ENCODE measurements around the gene IGFL2. TPM values are rescaled to one million over a fixed set of nuclear protein-coding genes. Genes with fewer than 3 reads are reported as not detected.

IGFL2 gene
- total RNA-seq, 1 donor from 2014 or later = not detected

GRCh38 chr19:46173886-46174480 is 25.9 kb downstream of the IGFL2 start:
- no peak overlapping the region for H3K27ac Mint-ChIP-seq (ENCODE audit: unreplicated experiment)
- DNase-seq (ENCODE audit: extremely low spot score, unreplicated experiment) = peak; percentile 51
- no peaks in the 10 kb centered on the region for H3K36me3 Mint-ChIP-seq (ENCODE audit: unreplicated experiment)
- H3K27me3 Mint-ChIP-seq (ENCODE audit: unreplicated experiment) = peaks cover 80% of the 10 kb centered on the region
- TF ChIP-seq, protein P1, sequence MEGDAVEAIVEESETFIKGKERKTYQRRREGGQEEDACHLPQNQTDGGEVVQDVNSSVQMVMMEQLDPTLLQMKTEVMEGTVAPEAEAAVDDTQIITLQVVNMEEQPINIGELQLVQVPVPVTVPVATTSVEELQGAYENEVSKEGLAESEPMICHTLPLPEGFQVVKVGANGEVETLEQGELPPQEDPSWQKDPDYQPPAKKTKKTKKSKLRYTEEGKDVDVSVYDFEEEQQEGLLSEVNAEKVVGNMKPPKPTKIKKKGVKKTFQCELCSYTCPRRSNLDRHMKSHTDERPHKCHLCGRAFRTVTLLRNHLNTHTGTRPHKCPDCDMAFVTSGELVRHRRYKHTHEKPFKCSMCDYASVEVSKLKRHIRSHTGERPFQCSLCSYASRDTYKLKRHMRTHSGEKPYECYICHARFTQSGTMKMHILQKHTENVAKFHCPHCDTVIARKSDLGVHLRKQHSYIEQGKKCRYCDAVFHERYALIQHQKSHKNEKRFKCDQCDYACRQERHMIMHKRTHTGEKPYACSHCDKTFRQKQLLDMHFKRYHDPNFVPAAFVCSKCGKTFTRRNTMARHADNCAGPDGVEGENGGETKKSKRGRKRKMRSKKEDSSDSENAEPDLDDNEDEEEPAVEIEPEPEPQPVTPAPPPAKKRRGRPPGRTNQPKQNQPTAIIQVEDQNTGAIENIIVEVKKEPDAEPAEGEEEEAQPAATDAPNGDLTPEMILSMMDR (IDR thresholded peaks at IDR 0.05) = no peak
- H3K4me3 Mint-ChIP-seq (ENCODE audit: unreplicated experiment) = no peak overlapping the region
- H3K4me1 Mint-ChIP-seq (ENCODE audit: unreplicated experiment) = no peaks in the 10 kb centered on the region
- H3K9me3 Mint-ChIP-seq (ENCODE audit: unreplicated experiment) = no peaks in the 10 kb centered on the region

- Mint-ChIP-seq H3K36me3 (ENCODE audit: unreplicated experiment) (no peaks in the 10 kb centered on the region), H3K27me3 (ENCODE audit: unreplicated experiment) (peaks cover 69% of the 10 kb centered on the region), H3K27ac (ENCODE audit: unreplicated experiment) (no peak overlapping the region), H3K4me3 (ENCODE audit: unreplicated experiment) (no peak overlapping the region), H3K4me1 (ENCODE audit: unreplicated experiment) (no peaks in the 10 kb centered on the region), H3K9me3 (ENCODE audit: unreplicated experiment) (no peaks in the 10 kb centered on the region)
- peak; percentile 62 for DNase-seq (ENCODE audit: extremely low spot score, unreplicated experiment)
- TF ChIP-seq, protein P1 (IDR thresholded peaks at IDR 0.05) = no peak
Measured at GRCh38 chr19:46176116-46176860, 28.2 kb downstream of the IGFL2 start.

DNA sequence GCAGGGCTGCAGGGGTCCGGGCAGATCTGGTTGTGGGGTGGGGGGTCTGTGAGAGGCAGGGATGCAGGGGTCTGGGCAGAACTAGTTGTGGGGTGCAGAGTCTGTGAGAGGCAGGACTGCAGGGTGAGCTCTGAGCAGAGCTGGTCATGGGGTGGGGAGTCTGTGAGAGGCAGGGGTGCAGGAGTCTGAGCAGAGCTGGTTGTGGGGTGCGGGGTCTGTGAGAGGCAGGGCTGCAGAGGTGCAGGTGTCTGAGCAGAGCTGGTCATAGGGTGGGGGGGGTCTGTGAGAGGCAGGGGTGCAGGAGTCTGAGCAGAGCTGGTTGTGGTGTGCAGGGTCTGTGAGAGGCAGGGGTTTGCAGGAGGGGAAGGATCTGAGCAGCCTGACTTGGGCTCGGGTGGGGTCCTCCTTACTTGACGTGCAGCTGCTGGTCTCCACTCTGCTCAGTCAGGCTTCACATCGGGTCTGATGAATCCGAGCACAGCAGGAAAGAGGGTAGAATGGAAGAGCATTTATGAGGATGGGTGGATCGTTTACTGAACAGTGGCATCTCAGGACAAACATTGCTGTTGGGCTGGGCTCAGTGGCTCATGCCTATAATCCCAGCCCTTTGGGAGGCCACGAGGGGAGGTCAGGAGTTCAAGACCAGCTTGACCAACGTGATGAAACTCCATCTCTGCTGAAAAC is 31.2 kb downstream of the IGFL2 start:
- H3K4me1 Mint-ChIP-seq (ENCODE audit: unreplicated experiment) = no peaks in the 10 kb centered on the region
- H3K4me3 Mint-ChIP-seq (ENCODE audit: unreplicated experiment) = no peak overlapping the region
- DNase-seq (ENCODE audit: extremely low spot score, unreplicated experiment) = peak; percentile 56
- no peak overlapping the region for H3K27ac Mint-ChIP-seq (ENCODE audit: unreplicated experiment)
- H3K36me3 Mint-ChIP-seq (ENCODE audit: unreplicated experiment) = no peaks in the 10 kb centered on the region
- TF ChIP-seq, protein P1 (IDR thresholded peaks at IDR 0.05) = no peak
- peaks cover 65% of the 10 kb centered on the region for H3K27me3 Mint-ChIP-seq (ENCODE audit: unreplicated experiment)
- no peaks in the 10 kb centered on the region for H3K9me3 Mint-ChIP-seq (ENCODE audit: unreplicated experiment)

DNA sequence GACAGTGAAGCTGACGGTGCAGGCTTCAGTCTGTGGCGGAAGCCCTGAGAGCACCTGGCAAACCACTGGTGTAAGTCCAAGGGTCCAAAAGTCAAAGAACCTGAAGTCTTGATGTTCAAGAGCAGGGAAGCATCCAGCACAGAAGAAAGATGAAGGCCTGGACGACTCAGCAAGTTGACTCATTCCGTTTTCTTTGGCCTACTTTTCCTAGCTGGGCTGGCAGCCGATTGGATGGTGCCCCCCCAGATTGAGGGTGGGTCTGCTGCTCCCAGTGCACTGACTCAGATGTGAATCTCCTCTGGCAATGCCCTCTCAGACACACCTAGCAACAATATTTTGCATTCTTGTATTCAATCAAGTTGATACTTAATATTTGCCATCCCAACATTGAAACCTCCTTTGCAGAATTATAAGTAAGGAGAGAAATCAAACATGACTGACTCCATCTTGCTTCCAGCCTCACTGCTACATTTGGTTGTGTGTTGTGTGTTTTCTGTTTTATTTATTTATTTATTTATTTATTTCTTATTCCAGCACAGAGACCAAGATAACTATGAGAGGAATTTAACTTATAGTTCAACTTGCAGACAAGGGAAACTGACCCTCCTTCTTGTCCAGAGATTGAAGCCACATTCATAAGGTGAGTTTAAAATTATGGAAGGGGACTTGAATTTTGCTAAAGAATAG is 32.8 kb downstream of the IGFL2 start:
- Mint-ChIP-seq H3K9me3 (ENCODE audit: unreplicated experiment) (no peaks in the 10 kb centered on the region), H3K36me3 (ENCODE audit: unreplicated experiment) (no peaks in the 10 kb centered on the region), H3K4me3 (ENCODE audit: unreplicated experiment) (no peak overlapping the region), H3K4me1 (ENCODE audit: unreplicated experiment) (no peaks in the 10 kb centered on the region), H3K27me3 (ENCODE audit: unreplicated experiment) (peaks cover 72% of the 10 kb centered on the region), H3K27ac (ENCODE audit: unreplicated experiment) (no peak overlapping the region)
- TF ChIP-seq, protein P1 (IDR thresholded peaks at IDR 0.05) = no peak
- no peak for DNase-seq (ENCODE audit: extremely low spot score, unreplicated experiment)
